Osteocyte (in vitro differentiated cells): ENCODE results near the gene TBXT. TPM values are rescaled to one million over a fixed set of nuclear protein-coding genes. Genes with fewer than 3 reads are reported as not detected.
"Not testable (repeated sequence)": the region's sequence is repeated elsewhere in the genome, so short reads cannot be mapped to it uniquely, and the experiment has no call there.

ENCODE experiments used
- DNase-seq: peaks from one replicate; pipeline ENCODE4 v3.0.0; 2021; ENCODE audit warnings: mixed read lengths; ENCODE audit not compliant: unreplicated experiment; ENCODE audit errors: extremely low spot score
- H3K27ac Mint-ChIP-seq: one replicate; pipeline ENCODE4 v1.8.0; 2021; ENCODE audit warnings: mild to moderate bottlenecking, mixed read lengths; ENCODE audit not compliant: unreplicated experiment
- H3K27me3 Mint-ChIP-seq: one replicate; pipeline ENCODE4 v1.8.0; 2021; ENCODE audit warnings: mixed read lengths; ENCODE audit not compliant: unreplicated experiment
- H3K36me3 Mint-ChIP-seq: one replicate; pipeline ENCODE4 v1.8.0; 2021; ENCODE audit warnings: mixed read lengths; ENCODE audit not compliant: unreplicated experiment
- H3K4me1 Mint-ChIP-seq: one replicate; pipeline ENCODE4 v1.8.0; 2021; ENCODE audit warnings: mixed read lengths; ENCODE audit not compliant: unreplicated experiment
- H3K4me3 Mint-ChIP-seq: one replicate; pipeline ENCODE4 v1.8.0; 2021; ENCODE audit warnings: mild to moderate bottlenecking, moderate library complexity, mixed read lengths; ENCODE audit not compliant: unreplicated experiment
- H3K9me3 Mint-ChIP-seq: one replicate; pipeline ENCODE4 v1.8.0; 2021; ENCODE audit warnings: mixed read lengths; ENCODE audit not compliant: unreplicated experiment
- total RNA-seq: library from RNA; stranded (reverse); gene quantifications from 2 replicates; pipeline ENCODE4 v1.2.1, GENCODE V29; 2021
- TF ChIP-seq, protein P1 (sequence below): fragments of 200-600 bp; sonication (generic); IDR thresholded peaks from 2 replicates; pipeline ENCODE4 v1.5.0; 2021; ENCODE audit warnings: antibody characterized with exemption, mild to moderate bottlenecking, moderate library complexity

TBXT gene
- total RNA-seq, 1 donor from 2014 or later, result not detected

DNA sequence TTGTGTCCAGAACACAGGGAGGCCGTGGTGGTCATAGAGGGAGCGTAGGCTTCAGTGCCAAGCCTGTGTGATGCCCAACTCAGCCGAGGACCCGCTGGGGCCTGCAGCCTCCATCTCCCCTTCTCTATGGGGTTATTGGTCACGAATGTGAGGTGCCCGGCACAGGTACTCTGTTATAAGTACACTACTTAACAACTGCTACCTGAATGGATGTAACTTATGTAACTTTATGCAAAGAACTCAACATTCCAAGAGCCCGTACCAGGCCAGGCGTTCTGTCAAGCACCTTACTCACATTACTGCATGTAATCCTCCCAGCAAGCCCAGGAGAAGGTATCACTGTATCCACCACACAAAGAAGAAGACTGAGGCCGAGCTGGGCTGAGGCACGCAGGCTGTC, 24.5 kb upstream of the TBXT start:
- TF ChIP-seq, protein P1, sequence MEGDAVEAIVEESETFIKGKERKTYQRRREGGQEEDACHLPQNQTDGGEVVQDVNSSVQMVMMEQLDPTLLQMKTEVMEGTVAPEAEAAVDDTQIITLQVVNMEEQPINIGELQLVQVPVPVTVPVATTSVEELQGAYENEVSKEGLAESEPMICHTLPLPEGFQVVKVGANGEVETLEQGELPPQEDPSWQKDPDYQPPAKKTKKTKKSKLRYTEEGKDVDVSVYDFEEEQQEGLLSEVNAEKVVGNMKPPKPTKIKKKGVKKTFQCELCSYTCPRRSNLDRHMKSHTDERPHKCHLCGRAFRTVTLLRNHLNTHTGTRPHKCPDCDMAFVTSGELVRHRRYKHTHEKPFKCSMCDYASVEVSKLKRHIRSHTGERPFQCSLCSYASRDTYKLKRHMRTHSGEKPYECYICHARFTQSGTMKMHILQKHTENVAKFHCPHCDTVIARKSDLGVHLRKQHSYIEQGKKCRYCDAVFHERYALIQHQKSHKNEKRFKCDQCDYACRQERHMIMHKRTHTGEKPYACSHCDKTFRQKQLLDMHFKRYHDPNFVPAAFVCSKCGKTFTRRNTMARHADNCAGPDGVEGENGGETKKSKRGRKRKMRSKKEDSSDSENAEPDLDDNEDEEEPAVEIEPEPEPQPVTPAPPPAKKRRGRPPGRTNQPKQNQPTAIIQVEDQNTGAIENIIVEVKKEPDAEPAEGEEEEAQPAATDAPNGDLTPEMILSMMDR, result no peak
- DNase-seq, result no peak
- Mint-ChIP-seq H3K27me3 (peaks cover 7% of the 10 kb centered on the region), H3K4me3 (no peak overlapping the region), H3K36me3 (no peaks in the 10 kb centered on the region), H3K4me1 (no peaks in the 10 kb centered on the region), H3K27ac (no peak overlapping the region), H3K9me3 (no peaks in the 10 kb centered on the region)

DNA sequence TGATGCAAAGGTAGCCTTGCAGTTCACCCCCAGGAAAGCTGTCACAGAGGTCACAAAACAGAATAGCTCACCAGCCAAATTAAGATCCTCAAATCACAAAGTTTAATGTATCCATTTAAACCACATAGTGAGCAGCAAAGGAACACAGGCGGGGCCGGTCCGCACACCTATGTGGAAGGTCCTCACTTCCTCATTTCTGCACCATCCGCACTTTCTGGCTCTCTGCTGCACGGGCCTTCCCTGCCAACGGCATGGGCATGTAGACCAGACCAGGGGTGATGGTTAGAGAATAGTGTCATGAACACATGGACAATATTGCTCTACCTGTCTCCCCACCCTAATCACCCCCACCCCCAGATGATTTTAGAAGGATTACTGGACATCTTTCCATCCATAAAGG, 12.1 kb upstream of the TBXT start:
- TF ChIP-seq, protein P1, result no peak
- no peak overlapping the region for H3K4me3 Mint-ChIP-seq
- no peak overlapping the region for H3K27ac Mint-ChIP-seq
- H3K36me3 Mint-ChIP-seq, result no peaks in the 10 kb centered on the region
- peak; percentile 67 for DNase-seq
- H3K27me3 Mint-ChIP-seq, result peaks cover 14% of the 10 kb centered on the region
- peaks cover 3% of the 10 kb centered on the region for H3K9me3 Mint-ChIP-seq
- H3K4me1 Mint-ChIP-seq, result no peaks in the 10 kb centered on the region

DNA sequence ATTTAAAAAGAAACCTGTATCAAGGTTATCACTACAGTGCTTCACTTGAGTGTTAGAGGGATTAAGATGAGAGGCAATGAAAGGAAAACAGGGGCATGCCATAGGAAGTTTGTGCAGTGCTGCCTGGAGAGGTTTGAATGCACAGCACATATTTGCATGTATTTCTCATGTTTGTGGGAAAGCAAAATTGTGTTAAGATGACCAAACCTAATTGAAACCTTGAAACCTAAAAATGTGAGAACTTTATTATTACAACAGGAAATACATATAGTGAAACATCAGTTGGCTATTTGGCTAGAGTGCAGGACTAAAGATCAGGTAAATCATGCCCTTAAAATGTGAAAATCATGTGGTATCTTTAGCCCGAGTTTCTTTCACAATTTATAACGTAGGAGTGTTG, 8.5 kb upstream of the TBXT start:
- Mint-ChIP-seq H3K27ac (no peak overlapping the region), H3K9me3 (no peaks in the 10 kb centered on the region), H3K36me3 (no peaks in the 10 kb centered on the region), H3K4me1 (no peaks in the 10 kb centered on the region), H3K27me3 (peaks cover 12% of the 10 kb centered on the region), H3K4me3 (no peak overlapping the region)
- TF ChIP-seq, protein P1, result no peak
- no peak for DNase-seq

DNA sequence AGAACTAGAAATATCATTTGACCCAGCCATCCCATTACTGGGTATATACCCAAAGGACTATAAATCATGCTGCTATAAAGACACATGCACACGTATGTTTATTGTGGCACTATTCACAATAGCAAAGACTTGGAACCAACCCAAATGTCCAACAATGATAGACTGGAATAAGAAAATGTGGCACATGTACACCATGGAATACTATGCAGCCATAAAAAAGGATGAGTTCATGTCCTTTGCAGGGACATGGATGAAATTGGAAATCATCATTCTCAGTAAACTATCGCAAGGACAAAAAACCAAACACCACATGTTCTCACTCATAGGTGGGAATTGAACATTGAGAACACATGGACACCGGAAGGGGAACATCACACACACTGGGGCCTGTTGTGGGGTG, 7.4 kb upstream of the TBXT start:
- not testable (repeated sequence) for H3K9me3 Mint-ChIP-seq, H3K4me1 Mint-ChIP-seq, H3K4me3 Mint-ChIP-seq, H3K36me3 Mint-ChIP-seq, H3K27ac Mint-ChIP-seq, DNase-seq
- peaks cover 13% of the 10 kb centered on the region for H3K27me3 Mint-ChIP-seq

DNA sequence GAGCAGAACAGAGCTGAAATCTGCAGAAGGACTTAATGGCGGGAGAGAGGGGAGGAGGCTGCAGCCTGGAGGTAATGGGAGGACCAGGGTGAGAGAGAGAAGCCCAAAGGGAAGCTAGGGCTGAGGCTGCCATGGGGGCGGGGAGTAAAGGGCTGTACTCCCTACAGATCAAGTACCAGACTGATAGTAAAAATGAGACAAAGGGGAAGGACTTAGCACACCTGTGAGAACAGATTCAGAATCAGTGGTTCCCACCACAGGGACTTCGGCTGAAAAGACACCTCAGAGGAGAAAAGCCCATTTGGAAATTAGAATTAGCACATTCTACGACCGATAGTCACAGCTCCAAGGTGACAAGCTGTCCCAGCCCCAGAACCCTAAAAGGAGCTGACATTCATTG, 6.4 kb upstream of the TBXT start:
- no peak for DNase-seq
- Mint-ChIP-seq H3K27me3 (peaks cover 22% of the 10 kb centered on the region), H3K4me3 (no peak overlapping the region), H3K9me3 (no peaks in the 10 kb centered on the region), H3K4me1 (peaks cover 3% of the 10 kb centered on the region), H3K27ac (no peak overlapping the region), H3K36me3 (no peaks in the 10 kb centered on the region)
- TF ChIP-seq, protein P1, result no peak
